A375 (cell line): ENCODE results near the gene OR2T2. TPM values are rescaled to one million over a fixed set of nuclear protein-coding genes. Genes with fewer than 3 reads are reported as not detected.

ENCODE experiments used
- total RNA-seq: library from RNA; depleted of rRNA; stranded (reverse); fragments of >200 nt; shearing (Covaris generic); gene quantifications from 2 replicates; pipeline ENCODE4 v1.2.3, GENCODE V29; 2014; rRNA removed

OR2T2 gene
- not detected in 2 replicates for total RNA-seq

GRCh38 chr1:248445399-248445798, at the start of gene OR2T2:
TSS of gene OR2T2 (plus strand) at chr1:248445637. CDS start at chr1:248452798, 7,161 bp downstream.

GRCh38 chr1:248402748-248403147, 42.7 kb upstream of the OR2T2 start, which contains the start of gene OR2T1:
TSS of gene OR2T1 (plus strand) at chr1:248403048. CDS start at chr1:248406148, 3,100 bp downstream.

GRCh38 chr1:248473051-248473450, 27.6 kb downstream of the OR2T2 start, which contains the start of gene OR2T3:
TSS of gene OR2T3 (plus strand) at chr1:248473351. CDS start at chr1:248473351, 0 bp downstream.

GRCh38 chr1:248488289-248488688, 42.9 kb downstream of the OR2T2 start, which contains the start of gene OR2T5:
TSS of gene OR2T5 (plus strand) at chr1:248488589. CDS start at chr1:248488589, 0 bp downstream.

Other genes with a start within 250 kb of the OR2T2 start
- under 0.01 TPM in 1 of 2 replicates, not detected in the other for gene OR2M3, start 248.4 kb upstream of the OR2T2 start, total RNA-seq
- 0.08 TPM in 1 of 2 replicates, not detected in the other for gene OR2M4, start 214.2 kb upstream of the OR2T2 start, total RNA-seq
- 0.32 and 0.91 TPM in 2 replicates for gene OR2T33, start 167.7 kb upstream of the OR2T2 start, total RNA-seq
- not detected in 2 replicates for gene OR2T12, start 142.2 kb upstream of the OR2T2 start, total RNA-seq
- not detected in 2 replicates for gene OR2M7, start 121.1 kb upstream of the OR2T2 start, total RNA-seq
- gene OR14C36, start 96.9 kb upstream of the OR2T2 start, total RNA-seq = not detected in 2 replicates
- not detected in 2 replicates for gene OR2T4, start 84.0 kb upstream of the OR2T2 start, total RNA-seq
- not detected in 2 replicates for gene OR2T6, start 69.9 kb upstream of the OR2T2 start, total RNA-seq
- not detected in 2 replicates for gene OR2T1, start 42.6 kb upstream of the OR2T2 start, total RNA-seq
- not detected in 2 replicates for gene OR2T3, start 27.7 kb downstream of the OR2T2 start, total RNA-seq
- not detected in 2 replicates for gene OR2T5, start 43.0 kb downstream of the OR2T2 start, total RNA-seq
- gene OR2G6, start 62.4 kb downstream of the OR2T2 start, total RNA-seq = not detected in 2 replicates
- not detected in 2 replicates for gene OR2T29, start 117.1 kb downstream of the OR2T2 start, total RNA-seq
- gene OR2T34, start 129.1 kb downstream of the OR2T2 start, total RNA-seq = not detected in 2 replicates
- not detected in 2 replicates for gene OR2T10, start 152.1 kb downstream of the OR2T2 start, total RNA-seq
- not detected in 2 replicates for gene OR2T11, start 189.5 kb downstream of the OR2T2 start, total RNA-seq
- gene OR2T35, start 199.6 kb downstream of the OR2T2 start, total RNA-seq = not detected in 2 replicates
- gene OR2T27, start 209.9 kb downstream of the OR2T2 start, total RNA-seq = not detected in 2 replicates